Activated CD8-positive, alpha-beta memory T cell treated with anti-CD3 and anti-CD28 coated beads, Interleukin-2, amount 10 ng/mL, durations not matched to agents 7 days and 5 days (primary cell): ENCODE results near the gene GALNT10. TPM values are rescaled to one million over a fixed set of nuclear protein-coding genes. Genes with fewer than 3 reads are reported as not detected.

Source experiments
- ATAC-seq: fragments of 150-1000 bp; cut with Tn5 transposase; one replicate; pipeline ENCODE4 v1.10.0; 2021; ENCODE audit warnings: moderate library complexity
- CTCF ChIA-PET: fragments of 350-600 bp; sonication (Branson Sonifier 250); formaldehyde crosslinking; loops from one replicate; lab custom pipeline; 2021; ENCODE audit warnings: antibody characterized with exemption; lab: Charles Lee
- DNase-seq: peaks from one replicate; pipeline ENCODE4 v3.0.0-alpha.2; 2020
- H3K27ac Mint-ChIP-seq: one replicate; pipeline ENCODE4 v1.8.0; 2021; ENCODE audit warnings: mild to moderate bottlenecking, mixed read lengths
- H3K27me3 Mint-ChIP-seq: one replicate; pipeline ENCODE4 v1.8.0; 2021; ENCODE audit warnings: mixed read lengths
- H3K36me3 Mint-ChIP-seq: one replicate; pipeline ENCODE4 v1.8.0; 2021; ENCODE audit warnings: mild to moderate bottlenecking, mixed read lengths
- H3K4me1 Mint-ChIP-seq: one replicate; pipeline ENCODE4 v1.8.0; 2021; ENCODE audit warnings: mixed read lengths
- H3K4me3 Mint-ChIP-seq: one replicate; pipeline ENCODE4 v1.8.0; 2021; ENCODE audit warnings: mild to moderate bottlenecking, moderate library complexity, mixed read lengths
- H3K9me3 Mint-ChIP-seq: one replicate; pipeline ENCODE4 v1.8.0; 2022; ENCODE audit warnings: low read depth, mixed read lengths
- total RNA-seq, 2 experiments: library from RNA; stranded (reverse); gene quantifications; one replicate each; pipeline ENCODE4 v1.2.3, GENCODE V29; 2021

Gene GALNT10
- total RNA-seq, 2 experiments from 2014 or later = 28.4 to 34.8 TPM

GRCh38 chr5:154374264-154374663 is 183.7 kb downstream of the GALNT10 start:
- Mint-ChIP-seq H3K9me3 (no peaks in the 10 kb centered on the region), H3K27ac (no peak overlapping the region), H3K4me3 (no peak overlapping the region), H3K4me1 (no peaks in the 10 kb centered on the region), H3K36me3 (peaks cover 4% of the 10 kb centered on the region), H3K27me3 (no peaks in the 10 kb centered on the region)
- ATAC-seq (no peak), DNase-seq (no peak)
- CTCF ChIA-PET = no interaction called here

- no peaks in the 10 kb centered on the region for H3K9me3 Mint-ChIP-seq
- H3K36me3 Mint-ChIP-seq = peaks cover 3% of the 10 kb centered on the region
- no peak overlapping the region for H3K27ac Mint-ChIP-seq
- no peaks in the 10 kb centered on the region for H3K4me1 Mint-ChIP-seq
- no peak overlapping the region for H3K4me3 Mint-ChIP-seq
- no peaks in the 10 kb centered on the region for H3K27me3 Mint-ChIP-seq
- ATAC-seq (no peak), DNase-seq (no peak)
- CTCF ChIA-PET = no interaction called here
Measured at GRCh38 chr5:154375329-154376008, 184.9 kb downstream of the GALNT10 start.

GRCh38 chr5:154376481-154376880 is 185.9 kb downstream of the GALNT10 start:
- Mint-ChIP-seq H3K27me3 (no peaks in the 10 kb centered on the region), H3K9me3 (no peaks in the 10 kb centered on the region), H3K27ac (no peak overlapping the region), H3K4me3 (no peak overlapping the region), H3K4me1 (no peaks in the 10 kb centered on the region), H3K36me3 (peaks cover 5% of the 10 kb centered on the region)
- ATAC-seq (no peak), DNase-seq (no peak)
- CTCF ChIA-PET = no interaction called here

GRCh38 chr5:154377754-154378533 is 187.4 kb downstream of the GALNT10 start:
- CTCF ChIA-PET = no interaction called here
- Mint-ChIP-seq H3K4me3 (no peak overlapping the region), H3K9me3 (no peaks in the 10 kb centered on the region), H3K4me1 (no peaks in the 10 kb centered on the region), H3K27me3 (no peaks in the 10 kb centered on the region), H3K36me3 (peaks cover 16% of the 10 kb centered on the region), H3K27ac (no peak overlapping the region)
- ATAC-seq (no peak), DNase-seq (no peak)

- Mint-ChIP-seq H3K4me3 (no peak overlapping the region), H3K27me3 (no peaks in the 10 kb centered on the region), H3K9me3 (peaks cover 4% of the 10 kb centered on the region), H3K27ac (no peak overlapping the region), H3K36me3 (peaks cover 30% of the 10 kb centered on the region), H3K4me1 (peaks cover 14% of the 10 kb centered on the region)
- DNase-seq (no peak), ATAC-seq (no peak)
- CTCF ChIA-PET = no interaction called here
Measured at GRCh38 chr5:154380263-154380662, 189.7 kb downstream of the GALNT10 start.

- Mint-ChIP-seq H3K27me3 (no peaks in the 10 kb centered on the region), H3K36me3 (peaks cover 31% of the 10 kb centered on the region), H3K4me3 (no peak overlapping the region), H3K9me3 (peaks cover 4% of the 10 kb centered on the region), H3K4me1 (peaks cover 18% of the 10 kb centered on the region), H3K27ac (peak overlapping the region; percentile 69)
- ATAC-seq = peak; percentile 71
- peak; percentile 60 for DNase-seq
- CTCF ChIA-PET = interaction anchor here (2.5 kb wide), 1 partner anchor 20 kb away, joined by 8 read pairs; no protein-coding TSS in a partner anchor
Measured at GRCh38 chr5:154384480-154385235, 194.1 kb downstream of the GALNT10 start.

- Mint-ChIP-seq H3K4me3 (no peak overlapping the region), H3K27me3 (no peaks in the 10 kb centered on the region)
Measured at GRCh38 chr5:154385236-154385512, 194.6 kb downstream of the GALNT10 start.

GRCh38 chr5:154386952-154387629 is 196.6 kb downstream of the GALNT10 start:
- Mint-ChIP-seq H3K27ac (no peak overlapping the region), H3K27me3 (no peaks in the 10 kb centered on the region), H3K4me1 (peaks cover 18% of the 10 kb centered on the region), H3K4me3 (no peak overlapping the region), H3K36me3 (peaks cover 30% of the 10 kb centered on the region), H3K9me3 (peaks cover 4% of the 10 kb centered on the region)
- CTCF ChIA-PET = interaction anchor here (2.4 to 2.5 kb wide), 2 partner anchors 18 to 315 kb away, joined by 8 to 11 read pairs; no protein-coding TSS in a partner anchor
- no peak for ATAC-seq
- no peak for DNase-seq

More at GRCh38 chr5:154385236-154385512, 194.6 kb downstream of the GALNT10 start:
- Mint-ChIP-seq H3K27ac (peak overlapping the region; percentile 47), H3K9me3 (peaks cover 4% of the 10 kb centered on the region), H3K36me3 (peaks cover 33% of the 10 kb centered on the region), H3K4me1 (peaks cover 18% of the 10 kb centered on the region)
- CTCF ChIA-PET = interaction anchor here (2.4 to 2.5 kb wide), 2 partner anchors 20 to 313 kb away, joined by 8 to 11 read pairs; no protein-coding TSS in a partner anchor
- DNase-seq (peak; percentile 43), ATAC-seq (peak; percentile 46)

- no peak for ATAC-seq
- no peak overlapping the region for H3K27ac Mint-ChIP-seq
- no peaks in the 10 kb centered on the region for H3K27me3 Mint-ChIP-seq
- CTCF ChIA-PET = no interaction called here
- peaks cover 17% of the 10 kb centered on the region for H3K4me1 Mint-ChIP-seq
- no peak for DNase-seq
- H3K9me3 Mint-ChIP-seq = peaks cover 3% of the 10 kb centered on the region
- peaks cover 21% of the 10 kb centered on the region for H3K36me3 Mint-ChIP-seq
- no peak overlapping the region for H3K4me3 Mint-ChIP-seq
Measured at GRCh38 chr5:154388842-154389241, 198.3 kb downstream of the GALNT10 start.

- peaks cover 7% of the 10 kb centered on the region for H3K4me1 Mint-ChIP-seq
- no peak for DNase-seq
- CTCF ChIA-PET = no interaction called here
- H3K27ac Mint-ChIP-seq = no peak overlapping the region
- peaks cover 16% of the 10 kb centered on the region for H3K36me3 Mint-ChIP-seq
- no peak overlapping the region for H3K4me3 Mint-ChIP-seq
- no peaks in the 10 kb centered on the region for H3K27me3 Mint-ChIP-seq
- no peaks in the 10 kb centered on the region for H3K9me3 Mint-ChIP-seq
- ATAC-seq = no peak
Measured at GRCh38 chr5:154390096-154390495, 199.6 kb downstream of the GALNT10 start.

GRCh38 chr5:154390746-154391359 is 200.3 kb downstream of the GALNT10 start:
- ATAC-seq = no peak

GRCh38 chr5:154391788-154392187 is 201.3 kb downstream of the GALNT10 start:
- CTCF ChIA-PET = no interaction called here
- no peak for ATAC-seq
- Mint-ChIP-seq H3K9me3 (no peaks in the 10 kb centered on the region), H3K27ac (no peak overlapping the region), H3K4me3 (no peak overlapping the region), H3K36me3 (peaks cover 11% of the 10 kb centered on the region), H3K27me3 (no peaks in the 10 kb centered on the region), H3K4me1 (peaks cover 1% of the 10 kb centered on the region)
- no peak for DNase-seq

More at GRCh38 chr5:154390746-154391359, 200.3 kb downstream of the GALNT10 start:
- H3K9me3 Mint-ChIP-seq = no peaks in the 10 kb centered on the region
- H3K4me3 Mint-ChIP-seq = no peak overlapping the region
- CTCF ChIA-PET = no interaction called here
- DNase-seq = no peak
- no peaks in the 10 kb centered on the region for H3K27me3 Mint-ChIP-seq
- H3K27ac Mint-ChIP-seq = no peak overlapping the region
- H3K36me3 Mint-ChIP-seq = peaks cover 11% of the 10 kb centered on the region
- peaks cover 1% of the 10 kb centered on the region for H3K4me1 Mint-ChIP-seq

GRCh38 chr5:154393850-154394249 is 203.3 kb downstream of the GALNT10 start:
- DNase-seq (no peak), ATAC-seq (no peak)
- no peaks in the 10 kb centered on the region for H3K9me3 Mint-ChIP-seq
- H3K4me3 Mint-ChIP-seq = no peak overlapping the region
- H3K27ac Mint-ChIP-seq = no peak overlapping the region
- no peaks in the 10 kb centered on the region for H3K27me3 Mint-ChIP-seq
- H3K36me3 Mint-ChIP-seq = peaks cover 11% of the 10 kb centered on the region
- H3K4me1 Mint-ChIP-seq = peaks cover 1% of the 10 kb centered on the region
- CTCF ChIA-PET = no interaction called here
